Measurements from ENCODE around the gene CASR. TPM values are rescaled to one million over a fixed set of nuclear protein-coding genes. Genes with fewer than 3 reads are reported as not detected.
A peak's percentile ranks its signal among the peaks of the same experiment; 100 is the strongest.
"Not testable (repeated sequence)": the region's sequence is repeated elsewhere in the genome, so short reads cannot be mapped to it uniquely, and the experiment has no call there.

The CASR gene
- polyA plus RNA-seq, 1 donor: 1.9 TPM

DNA sequence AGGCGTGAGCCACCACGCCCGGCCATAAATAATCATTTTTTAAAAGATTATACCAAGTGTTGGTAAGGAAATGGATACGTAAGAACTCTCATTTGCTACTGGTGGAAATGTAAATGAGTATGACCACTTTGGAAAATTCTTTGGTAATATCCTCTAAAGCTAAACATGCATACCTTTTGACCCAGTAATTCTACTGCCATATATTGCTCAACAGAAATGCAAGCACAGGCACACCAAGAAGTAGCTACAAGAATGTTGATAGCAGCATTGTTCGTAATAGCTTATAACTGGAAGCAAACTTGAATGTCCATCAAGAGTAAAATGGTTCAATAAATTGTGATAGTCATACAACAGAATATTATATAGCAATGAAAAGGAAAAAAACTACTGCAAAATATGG, 4.8 kb upstream of the CASR start:
- Histone ChIP-seq H3K27ac (ENCODE audit: low read length) (no peak overlapping the region), H3K9me3 (ENCODE audit: control insufficient read depth, low read depth, low read length) (no peaks in the 10 kb centered on the region), H3K4me3 (ENCODE audit: low read length) (no peak overlapping the region), H3K4me1 (ENCODE audit: control insufficient read depth, insufficient read depth, low read length) (no peaks in the 10 kb centered on the region), H3K36me3 (ENCODE audit: control insufficient read depth, insufficient read depth, low read length) (no peaks in the 10 kb centered on the region), H3K27me3 (ENCODE audit: control insufficient read depth, insufficient read depth, low read length) (peaks cover 27% of the 10 kb centered on the region)
- WGBS (ENCODE audit: insufficient coverage, low lambda C conversion rate): no CpG with 5 or more reads among the region's 5 CpGs
- no peak for DNase-seq

DNA sequence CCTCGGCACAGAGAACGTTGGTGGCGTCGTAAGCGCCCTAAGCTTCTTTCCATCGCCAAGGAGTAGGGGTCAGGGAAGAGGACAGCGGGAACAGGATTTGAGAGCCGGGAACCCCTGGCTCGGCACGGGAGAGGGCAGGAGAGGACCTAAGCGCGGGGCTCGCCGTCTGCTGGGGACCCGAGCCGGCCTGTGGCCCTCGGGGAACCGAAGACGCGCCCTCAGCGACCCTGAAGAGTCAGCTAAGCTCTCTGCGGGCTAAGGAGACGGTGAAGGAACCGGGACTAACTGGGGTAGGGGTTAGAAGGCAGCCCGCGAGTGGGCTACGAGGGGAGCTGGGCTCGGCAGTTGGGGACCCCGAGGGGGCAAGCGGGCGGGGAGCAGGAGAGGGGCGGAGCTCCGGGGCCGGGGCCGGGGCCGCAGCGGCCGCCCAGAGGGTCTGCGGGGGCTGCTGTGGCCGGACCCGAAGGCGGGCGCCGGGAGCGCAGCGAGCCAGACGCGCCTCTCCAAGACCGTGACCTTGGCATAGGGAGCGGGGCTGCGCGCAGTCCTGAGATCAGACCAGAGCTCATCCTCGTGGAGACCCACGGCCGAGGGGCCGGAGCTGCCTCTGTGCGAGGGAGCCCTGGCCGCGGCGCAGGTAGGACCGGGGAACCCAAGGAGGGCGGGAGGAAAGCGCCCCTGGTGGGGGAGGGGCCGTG, 574 bp downstream of the CASR start:
- no peak for DNase-seq
- Histone ChIP-seq H3K36me3 (ENCODE audit: control insufficient read depth, insufficient read depth, low read length) (no peaks in the 10 kb centered on the region), H3K27ac (ENCODE audit: low read length) (no peak overlapping the region), H3K9me3 (ENCODE audit: control insufficient read depth, low read depth, low read length) (no peaks in the 10 kb centered on the region), H3K4me1 (ENCODE audit: control insufficient read depth, insufficient read depth, low read length) (peaks cover 10% of the 10 kb centered on the region), H3K4me3 (ENCODE audit: low read length) (peak overlapping the region; percentile 12), H3K27me3 (ENCODE audit: control insufficient read depth, insufficient read depth, low read length) (peaks cover 39% of the 10 kb centered on the region)
- no CpG with 5 or more reads among the region's 64 CpGs for WGBS (ENCODE audit: insufficient coverage, low lambda C conversion rate)

DNA sequence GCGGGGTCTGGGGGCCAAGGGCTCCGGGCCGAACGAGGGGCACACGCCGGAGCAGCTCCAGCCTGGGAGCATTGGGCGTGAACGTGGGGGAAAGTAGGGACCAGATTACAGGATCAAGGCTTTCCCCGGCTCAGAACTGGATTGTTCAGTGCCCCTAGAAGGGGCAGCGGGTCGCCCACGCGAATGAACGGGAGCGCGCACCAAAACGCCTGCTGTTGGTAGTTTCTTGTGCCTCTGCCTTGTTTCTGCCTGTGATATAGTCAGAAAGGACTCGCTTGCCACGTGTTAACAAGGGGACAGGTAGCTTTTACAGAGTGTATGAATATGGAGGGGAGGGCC, 1.1 kb downstream of the CASR start:
- Histone ChIP-seq H3K27me3 (ENCODE audit: control insufficient read depth, insufficient read depth, low read length) (peaks cover 39% of the 10 kb centered on the region), H3K36me3 (ENCODE audit: control insufficient read depth, insufficient read depth, low read length) (no peaks in the 10 kb centered on the region), H3K4me3 (ENCODE audit: low read length) (no peak overlapping the region), H3K4me1 (ENCODE audit: control insufficient read depth, insufficient read depth, low read length) (peaks cover 13% of the 10 kb centered on the region), H3K27ac (ENCODE audit: low read length) (no peak overlapping the region), H3K9me3 (ENCODE audit: control insufficient read depth, low read depth, low read length) (no peaks in the 10 kb centered on the region)
- no CpG with 5 or more reads among the region's 19 CpGs for WGBS (ENCODE audit: insufficient coverage, low lambda C conversion rate)
- no peak for DNase-seq

DNA sequence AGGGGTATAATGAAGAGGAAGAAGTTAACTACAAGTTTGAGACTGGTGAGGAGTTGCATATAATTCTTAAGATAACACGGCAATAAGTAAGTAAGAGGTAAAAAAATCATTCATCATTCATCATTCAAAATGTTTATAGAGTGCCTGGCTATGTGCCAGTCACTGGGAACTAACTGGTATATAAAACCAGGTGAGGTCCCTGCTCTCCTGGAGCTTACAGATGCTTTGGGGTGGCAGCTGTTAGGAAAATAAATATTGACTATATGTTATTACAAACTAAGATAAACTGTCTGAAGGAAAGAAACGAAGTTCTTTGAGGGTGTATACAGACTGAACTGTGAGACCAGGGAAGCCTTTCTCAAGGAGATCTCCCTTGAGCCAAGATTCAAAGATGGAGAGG, 2.9 kb downstream of the CASR start:
- H3K4me3 ChIP-seq (ENCODE audit: low read length): no peak overlapping the region
- WGBS (ENCODE audit: insufficient coverage, low lambda C conversion rate): 17% methylated on average over 2 of the region's 2 CpGs
- H3K27ac ChIP-seq (ENCODE audit: low read length): no peak overlapping the region
- peaks cover 17% of the 10 kb centered on the region for H3K4me1 ChIP-seq (ENCODE audit: control insufficient read depth, insufficient read depth, low read length)
- peak in 1 of 2 donors; percentile 30 for DNase-seq
- no peaks in the 10 kb centered on the region for H3K9me3 ChIP-seq (ENCODE audit: control insufficient read depth, low read depth, low read length)
- H3K36me3 ChIP-seq (ENCODE audit: control insufficient read depth, insufficient read depth, low read length): no peaks in the 10 kb centered on the region
- peaks cover 33% of the 10 kb centered on the region for H3K27me3 ChIP-seq (ENCODE audit: control insufficient read depth, insufficient read depth, low read length)

DNA sequence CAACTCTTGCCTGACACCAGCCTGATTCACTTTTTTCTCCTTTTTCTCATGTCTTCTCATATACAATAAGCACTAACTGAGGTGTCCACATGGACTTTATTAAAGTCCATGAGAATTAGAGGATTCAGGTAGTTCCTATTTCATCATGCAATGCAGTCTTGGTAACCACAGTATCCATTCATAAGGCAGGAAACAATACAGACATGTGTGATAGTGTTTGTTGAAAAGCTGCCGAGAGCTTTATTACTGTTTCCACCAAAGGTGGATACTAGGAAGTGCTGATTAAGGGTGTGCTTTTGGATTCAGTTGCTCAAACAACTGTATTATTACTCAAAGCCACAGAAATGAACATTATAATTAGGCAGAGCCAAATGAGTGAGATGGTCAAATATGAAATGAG, 5.3 kb downstream of the CASR start:
- Histone ChIP-seq H3K27ac (ENCODE audit: low read length) (no peak overlapping the region), H3K4me3 (ENCODE audit: low read length) (no peak overlapping the region), H3K36me3 (ENCODE audit: control insufficient read depth, insufficient read depth, low read length) (no peaks in the 10 kb centered on the region), H3K27me3 (ENCODE audit: control insufficient read depth, insufficient read depth, low read length) (peaks cover 14% of the 10 kb centered on the region), H3K9me3 (ENCODE audit: control insufficient read depth, low read depth, low read length) (no peaks in the 10 kb centered on the region), H3K4me1 (ENCODE audit: control insufficient read depth, insufficient read depth, low read length) (peaks cover 17% of the 10 kb centered on the region)
- WGBS (ENCODE audit: insufficient coverage, low lambda C conversion rate): no CpG with 5 or more reads among the region's 1 CpG
- DNase-seq: peak in 1 of 2 donors; percentile 51

DNA sequence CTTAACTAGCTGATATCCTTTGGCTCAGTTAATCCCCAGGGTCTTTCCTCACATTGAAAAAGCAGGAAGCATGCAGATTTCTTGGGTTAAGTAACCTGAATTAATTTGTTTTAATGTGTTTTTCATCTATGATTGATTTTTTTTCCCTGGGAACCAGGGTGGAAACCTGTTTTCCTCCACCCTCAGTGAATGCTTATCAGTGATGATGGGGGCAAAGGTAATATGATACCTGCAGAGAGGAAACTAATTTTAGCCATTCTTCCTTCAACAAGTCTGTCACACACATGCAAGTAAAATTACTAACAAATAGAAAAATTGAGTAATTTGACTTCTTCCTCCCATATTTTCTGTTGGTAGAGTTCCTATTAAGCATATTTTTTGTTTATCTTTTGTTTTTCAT, 5.9 kb downstream of the CASR start:
- H3K27me3 ChIP-seq (ENCODE audit: control insufficient read depth, insufficient read depth, low read length): peaks cover 9% of the 10 kb centered on the region
- H3K36me3 ChIP-seq (ENCODE audit: control insufficient read depth, insufficient read depth, low read length): no peaks in the 10 kb centered on the region
- peak in 1 of 2 donors; percentile 43 for DNase-seq
- no peaks in the 10 kb centered on the region for H3K9me3 ChIP-seq (ENCODE audit: control insufficient read depth, low read depth, low read length)
- H3K4me3 ChIP-seq (ENCODE audit: low read length): no peak overlapping the region
- peaks cover 17% of the 10 kb centered on the region for H3K4me1 ChIP-seq (ENCODE audit: control insufficient read depth, insufficient read depth, low read length)
- no peak overlapping the region for H3K27ac ChIP-seq (ENCODE audit: low read length)

DNA sequence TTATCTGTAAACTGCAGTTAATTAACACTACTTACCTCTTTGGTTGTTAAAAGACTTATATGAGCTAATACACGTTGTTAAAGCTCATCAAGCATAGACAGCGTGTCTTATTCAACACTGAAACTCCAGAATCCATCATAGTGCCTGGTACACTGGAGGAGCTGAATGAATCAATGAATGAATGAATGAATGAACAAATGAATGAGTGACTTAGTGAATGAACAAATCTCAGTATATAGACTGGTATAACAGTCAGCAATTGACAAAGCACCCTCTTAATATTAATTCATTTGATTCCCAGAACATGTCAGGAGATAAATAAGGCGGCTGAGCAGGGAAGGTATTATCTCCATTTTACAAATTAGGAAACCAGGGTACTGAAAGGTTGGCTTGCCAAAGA, 7.1 kb downstream of the CASR start:
- Histone ChIP-seq H3K27me3 (ENCODE audit: control insufficient read depth, insufficient read depth, low read length) (no peaks in the 10 kb centered on the region), H3K4me1 (ENCODE audit: control insufficient read depth, insufficient read depth, low read length) (peaks cover 17% of the 10 kb centered on the region), H3K27ac (ENCODE audit: low read length) (no peak overlapping the region), H3K4me3 (ENCODE audit: low read length) (no peak overlapping the region), H3K36me3 (ENCODE audit: control insufficient read depth, insufficient read depth, low read length) (no peaks in the 10 kb centered on the region), H3K9me3 (ENCODE audit: control insufficient read depth, low read depth, low read length) (no peaks in the 10 kb centered on the region)
- WGBS (ENCODE audit: insufficient coverage, low lambda C conversion rate): no CpG with 5 or more reads among the region's 3 CpGs
- no peak for DNase-seq

DNA sequence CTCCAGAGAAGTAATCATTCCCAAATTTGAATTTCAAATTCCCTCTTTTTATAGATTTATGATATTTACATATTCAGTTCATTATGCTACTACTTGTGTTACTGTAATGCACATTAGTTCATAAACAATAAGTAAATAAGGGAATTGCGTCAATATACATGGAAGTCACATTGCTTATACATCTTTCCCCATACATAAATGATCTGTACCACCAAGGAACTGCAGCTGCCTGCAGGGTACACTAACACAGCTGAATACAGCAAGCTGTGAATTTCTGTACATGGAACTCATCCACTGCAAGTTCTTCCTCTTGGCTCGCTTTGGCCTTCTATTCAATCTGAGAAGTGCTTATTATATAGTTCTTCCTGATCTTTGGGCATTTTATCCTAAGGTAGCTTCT, 15.5 kb downstream of the CASR start:
- no peaks in the 10 kb centered on the region for H3K4me1 ChIP-seq (ENCODE audit: control insufficient read depth, insufficient read depth, low read length)
- H3K9me3 ChIP-seq (ENCODE audit: control insufficient read depth, low read depth, low read length): peaks cover 4% of the 10 kb centered on the region
- no peaks in the 10 kb centered on the region for H3K27me3 ChIP-seq (ENCODE audit: control insufficient read depth, insufficient read depth, low read length)
- H3K27ac ChIP-seq (ENCODE audit: low read length): no peak overlapping the region
- DNase-seq: no peak
- H3K4me3 ChIP-seq (ENCODE audit: low read length): no peak overlapping the region
- H3K36me3 ChIP-seq (ENCODE audit: control insufficient read depth, insufficient read depth, low read length): no peaks in the 10 kb centered on the region
- WGBS (ENCODE audit: insufficient coverage, low lambda C conversion rate): no CpG with 5 or more reads among the region's 2 CpGs

DNA sequence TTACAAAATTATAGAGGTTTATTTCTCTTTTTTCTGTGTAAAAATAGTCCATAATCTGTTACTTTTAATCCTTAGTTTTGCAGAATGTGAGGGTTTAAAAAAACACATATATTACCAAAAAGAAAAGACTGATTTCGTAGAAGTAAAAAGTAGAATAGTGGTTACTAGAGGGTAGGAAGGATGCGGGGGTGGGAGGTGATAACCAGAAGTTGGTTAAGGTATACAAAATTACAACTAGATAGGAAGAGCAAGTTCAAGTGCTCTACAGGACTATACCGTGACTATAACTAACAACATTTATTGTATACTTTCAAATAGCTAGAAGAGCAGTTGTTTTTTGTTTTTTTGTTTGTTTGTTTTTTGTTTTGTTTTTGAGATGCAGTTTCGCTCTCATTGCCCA, 16.1 kb downstream of the CASR start:
- 80% methylated on average over 2 of the region's 4 CpGs for WGBS (ENCODE audit: insufficient coverage, low lambda C conversion rate)
- Histone ChIP-seq H3K4me3 (ENCODE audit: low read length) (no peak overlapping the region), H3K9me3 (ENCODE audit: control insufficient read depth, low read depth, low read length) (peaks cover 4% of the 10 kb centered on the region), H3K4me1 (ENCODE audit: control insufficient read depth, insufficient read depth, low read length) (no peaks in the 10 kb centered on the region), H3K36me3 (ENCODE audit: control insufficient read depth, insufficient read depth, low read length) (no peaks in the 10 kb centered on the region), H3K27ac (ENCODE audit: low read length) (no peak overlapping the region), H3K27me3 (ENCODE audit: control insufficient read depth, insufficient read depth, low read length) (no peaks in the 10 kb centered on the region)
- no peak for DNase-seq

DNA sequence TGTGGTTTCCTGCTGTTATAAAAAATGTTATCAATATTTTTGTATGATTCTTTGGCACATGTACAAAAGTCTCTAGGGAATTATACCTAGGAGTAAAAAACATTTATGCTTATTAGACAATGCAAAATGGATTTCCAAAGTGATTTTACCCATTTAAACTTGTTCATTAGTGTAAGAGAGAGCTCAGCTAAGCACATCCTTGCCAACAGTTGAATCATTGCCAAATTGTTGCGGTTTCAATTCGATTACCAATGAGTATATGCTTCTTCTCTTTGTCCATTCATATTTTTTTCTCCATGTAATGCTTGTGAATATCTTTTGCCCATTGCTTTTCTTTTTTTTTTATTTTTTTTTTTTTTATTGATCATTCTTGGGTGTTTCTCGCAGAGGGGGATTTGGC, 17.2 kb downstream of the CASR start:
- H3K4me3 ChIP-seq (ENCODE audit: low read length): no peak overlapping the region
- H3K27ac ChIP-seq (ENCODE audit: low read length): no peak overlapping the region
- peaks cover 4% of the 10 kb centered on the region for H3K9me3 ChIP-seq (ENCODE audit: control insufficient read depth, low read depth, low read length)
- WGBS (ENCODE audit: insufficient coverage, low lambda C conversion rate): 86% methylated on average over 2 of the region's 3 CpGs
- no peaks in the 10 kb centered on the region for H3K4me1 ChIP-seq (ENCODE audit: control insufficient read depth, insufficient read depth, low read length)
- H3K27me3 ChIP-seq (ENCODE audit: control insufficient read depth, insufficient read depth, low read length): no peaks in the 10 kb centered on the region
- no peak for DNase-seq
- no peaks in the 10 kb centered on the region for H3K36me3 ChIP-seq (ENCODE audit: control insufficient read depth, insufficient read depth, low read length)

DNA sequence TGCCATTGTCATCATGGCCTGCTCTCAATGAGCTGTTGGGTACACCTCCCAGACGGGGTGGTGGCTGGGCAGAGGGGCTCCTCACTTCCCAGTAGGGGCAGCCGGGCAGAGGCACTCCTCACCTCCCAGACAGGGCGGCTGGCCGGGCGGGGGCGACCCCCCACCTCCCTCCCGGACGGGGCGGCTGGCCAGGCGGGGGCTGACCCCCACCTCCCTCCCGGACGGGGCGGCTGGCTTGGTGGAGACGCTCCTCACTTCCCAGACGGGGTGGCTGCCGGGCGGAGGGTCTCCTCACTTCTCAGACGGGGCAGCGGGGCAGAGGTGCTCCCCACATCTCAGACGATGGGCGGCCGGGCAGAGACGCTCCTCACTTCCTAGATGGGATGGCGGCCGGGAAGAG, 18.0 kb downstream of the CASR start:
- H3K27me3 ChIP-seq (ENCODE audit: control insufficient read depth, insufficient read depth, low read length); H3K4me1 ChIP-seq (ENCODE audit: control insufficient read depth, insufficient read depth, low read length); H3K36me3 ChIP-seq (ENCODE audit: control insufficient read depth, insufficient read depth, low read length); H3K9me3 ChIP-seq (ENCODE audit: control insufficient read depth, low read depth, low read length); H3K27ac ChIP-seq (ENCODE audit: low read length); DNase-seq; H3K4me3 ChIP-seq (ENCODE audit: low read length): not testable (repeated sequence)
- no CpG with 5 or more reads among the region's 25 CpGs for WGBS (ENCODE audit: insufficient coverage, low lambda C conversion rate)

Measured in large intestine (tissue), 3 donors.